Measurements from ENCODE around the gene HAVCR1. TPM values are rescaled to one million over a fixed set of nuclear protein-coding genes. Genes with fewer than 3 reads are reported as not detected.
A peak's percentile ranks its signal among the peaks of the same experiment; 100 is the strongest.

Gene HAVCR1
- total RNA-seq (2021) (not detected in 2 replicates), Bru-seq, nascent RNA (percentile 8 among the genes with signal in this experiment), BruChase-seq, experiment 1, labeled RNA remaining after a 2-hour chase (percentile 6 among the genes with signal in this experiment), BruChase-seq, experiment 2, labeled RNA remaining after a 6-hour chase (percentile 3 among the genes with signal in this experiment)
- long read RNA-seq: 0 reads

- Histone ChIP-seq H2AFZ (0 out of 2 replicates have a peak within 1 kb of the TSS, but pooled peaks have one; percentile 67), H3K4me3 (no peak within 1 kb of the TSS), H3K36me3 (ENCODE audit: low read depth) (no peaks in the 10 kb centered on the region), H3F3A (ENCODE audit: insufficient read depth, low read depth) (peaks cover 4% of the 10 kb centered on the region; the same call in 1 of the 2 replicates), H3K79me2 (ENCODE audit: low read depth) (no peaks in the 10 kb centered on the region), H3K27ac (no peak within 1 kb of the TSS), H3K27me3 (ENCODE audit: insufficient read depth, low read depth) (no peaks in the 10 kb centered on the region), H3K4me2 (peak within 1 kb of the TSS; percentile 34; the same call in 1 of the 2 replicates), H4K20me1 (ENCODE audit: insufficient read depth) (no peaks in the 10 kb centered on the region), H3K9me2 (ENCODE audit: insufficient read depth) (no peaks in the 10 kb centered on the region), H3K4me1 (replicated peaks; ENCODE audit: insufficient read depth) (peaks cover 26% of the 10 kb centered on the region), H3K9me3 (ENCODE audit: insufficient read depth, low read depth) (no peaks in the 10 kb centered on the region)
- POLR2A ChIA-PET (ENCODE audit: unreplicated experiment): interaction anchor here (0.6 kb wide), 1 partner anchor 72 kb away, joined by 3 read pairs; no protein-coding TSS in a partner anchor
- BruUV-seq (replicated peaks): no TSS peak
- intact Hi-C loops (cut with micrococcal nuclease; ENCODE audit: unreplicated experiment): no loop called here
- CTCF ChIA-PET: no interaction called here
- DNase-seq: no peak
- TF ChIP-seq EZH2 (IDR thresholded peaks at IDR 0.05; ENCODE audit: low read depth): no peak
- TF ChIP-seq, protein P1, sequence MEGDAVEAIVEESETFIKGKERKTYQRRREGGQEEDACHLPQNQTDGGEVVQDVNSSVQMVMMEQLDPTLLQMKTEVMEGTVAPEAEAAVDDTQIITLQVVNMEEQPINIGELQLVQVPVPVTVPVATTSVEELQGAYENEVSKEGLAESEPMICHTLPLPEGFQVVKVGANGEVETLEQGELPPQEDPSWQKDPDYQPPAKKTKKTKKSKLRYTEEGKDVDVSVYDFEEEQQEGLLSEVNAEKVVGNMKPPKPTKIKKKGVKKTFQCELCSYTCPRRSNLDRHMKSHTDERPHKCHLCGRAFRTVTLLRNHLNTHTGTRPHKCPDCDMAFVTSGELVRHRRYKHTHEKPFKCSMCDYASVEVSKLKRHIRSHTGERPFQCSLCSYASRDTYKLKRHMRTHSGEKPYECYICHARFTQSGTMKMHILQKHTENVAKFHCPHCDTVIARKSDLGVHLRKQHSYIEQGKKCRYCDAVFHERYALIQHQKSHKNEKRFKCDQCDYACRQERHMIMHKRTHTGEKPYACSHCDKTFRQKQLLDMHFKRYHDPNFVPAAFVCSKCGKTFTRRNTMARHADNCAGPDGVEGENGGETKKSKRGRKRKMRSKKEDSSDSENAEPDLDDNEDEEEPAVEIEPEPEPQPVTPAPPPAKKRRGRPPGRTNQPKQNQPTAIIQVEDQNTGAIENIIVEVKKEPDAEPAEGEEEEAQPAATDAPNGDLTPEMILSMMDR (conservative IDR thresholded peaks at IDR 0.05): no peak
These were observed at the start of gene HAVCR1 for GRCh38 chr5:157059093-157059539. HAVCR1 (minus strand) TSS chr5:157059116; CDS start chr5:157057943, 1,173 bp downstream.

- intact Hi-C loops (cut with micrococcal nuclease; ENCODE audit: unreplicated experiment): no loop called here
- Histone ChIP-seq H3K79me2 (ENCODE audit: low read depth) (no peaks in the 10 kb centered on the region), H3K4me3 (no peak overlapping the region), H3F3A (ENCODE audit: insufficient read depth, low read depth) (no peaks in the 10 kb centered on the region), H2AFZ (no peak overlapping the region), H3K27ac (no peak overlapping the region), H3K9me2 (ENCODE audit: insufficient read depth) (no peaks in the 10 kb centered on the region), H3K4me1 (replicated peaks; ENCODE audit: insufficient read depth) (no peaks in the 10 kb centered on the region), H3K36me3 (ENCODE audit: low read depth) (no peaks in the 10 kb centered on the region), H4K20me1 (ENCODE audit: insufficient read depth) (no peaks in the 10 kb centered on the region), H3K9me3 (ENCODE audit: insufficient read depth, low read depth) (no peaks in the 10 kb centered on the region), H3K4me2 (no peak overlapping the region), H3K27me3 (ENCODE audit: insufficient read depth, low read depth) (peaks cover 2% of the 10 kb centered on the region; the same call in 1 of the 2 replicates)
- no peak for DNase-seq
- no TSS peak for BruUV-seq (replicated peaks)
- CTCF ChIA-PET: no interaction called here
- POLR2A ChIA-PET (ENCODE audit: unreplicated experiment): no interaction called here
- TF ChIP-seq, protein P1 (conservative IDR thresholded peaks at IDR 0.05): no peak
- no peak for TF ChIP-seq EZH2 (IDR thresholded peaks at IDR 0.05; ENCODE audit: low read depth)
These were observed 48.6 kb upstream of the HAVCR1 start for GRCh38 chr5:157107508-157107907.

DNA sequence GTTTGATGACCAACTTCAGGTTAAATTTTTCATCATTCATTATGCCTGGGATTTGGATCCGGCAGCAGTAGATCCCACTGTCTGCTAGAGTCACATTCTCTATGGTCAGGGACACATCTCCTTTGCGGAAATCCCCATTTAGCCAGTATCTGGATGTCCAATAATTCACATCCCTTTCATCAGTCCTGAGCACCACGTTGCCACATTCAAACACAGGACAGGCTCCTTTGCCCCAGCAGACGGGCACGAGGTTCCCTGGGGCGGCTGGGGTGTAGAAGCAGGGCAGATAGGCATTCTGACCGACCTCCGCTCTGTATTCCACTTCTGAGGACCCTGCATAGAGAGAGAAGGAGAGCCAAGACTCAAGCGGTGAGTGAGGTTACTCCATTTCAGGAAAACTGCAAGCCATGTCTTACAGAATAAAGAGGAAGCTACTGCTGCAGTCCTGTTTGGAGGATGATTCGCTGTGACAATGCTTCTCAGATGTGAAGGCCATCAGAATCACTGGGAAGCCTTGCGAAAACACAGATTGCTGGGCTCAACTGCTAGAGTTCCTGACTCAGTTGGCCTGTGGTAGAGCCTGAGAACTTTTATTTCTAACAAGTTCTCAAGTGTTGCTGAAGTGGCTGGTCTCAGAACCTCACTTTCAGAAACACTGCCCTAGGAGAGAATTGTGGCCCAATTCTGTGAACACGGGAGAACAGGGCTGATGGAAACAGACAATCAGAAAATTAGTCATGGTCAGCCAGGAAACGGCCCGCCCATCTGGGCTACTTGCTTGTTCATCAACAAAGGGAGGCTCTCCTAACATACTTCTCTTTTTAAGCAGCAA, 47.9 kb upstream of the HAVCR1 start:
- DNase-seq: no peak
- intact Hi-C loops (cut with micrococcal nuclease; ENCODE audit: unreplicated experiment): no loop called here

More for the DNA sequence above, 47.9 kb upstream of the HAVCR1 start:
- Histone ChIP-seq H2AFZ (no peak overlapping the region), H4K20me1 (ENCODE audit: insufficient read depth) (no peaks in the 10 kb centered on the region), H3K36me3 (ENCODE audit: low read depth) (no peaks in the 10 kb centered on the region), H3K9me2 (ENCODE audit: insufficient read depth) (no peaks in the 10 kb centered on the region), H3K4me2 (no peak overlapping the region), H3K27ac (no peak overlapping the region), H3K4me1 (replicated peaks; ENCODE audit: insufficient read depth) (no peaks in the 10 kb centered on the region), H3K9me3 (ENCODE audit: insufficient read depth, low read depth) (no peaks in the 10 kb centered on the region), H3F3A (ENCODE audit: insufficient read depth, low read depth) (no peaks in the 10 kb centered on the region), H3K27me3 (ENCODE audit: insufficient read depth, low read depth) (peaks cover 2% of the 10 kb centered on the region; the same call in 1 of the 2 replicates), H3K79me2 (ENCODE audit: low read depth) (no peaks in the 10 kb centered on the region), H3K4me3 (no peak overlapping the region)
- CTCF ChIA-PET: no interaction called here
- POLR2A ChIA-PET (ENCODE audit: unreplicated experiment): no interaction called here
- no TSS peak for BruUV-seq (replicated peaks)
- TF ChIP-seq, protein P1 (conservative IDR thresholded peaks at IDR 0.05): no peak
- no peak for TF ChIP-seq EZH2 (IDR thresholded peaks at IDR 0.05; ENCODE audit: low read depth)

Measured in PC-9 (cell line).